Trophoblast cell (in vitro differentiated cells and primary cell): ENCODE measurements around the gene CYTH1.
A peak's percentile ranks its signal among the peaks of the same experiment; 100 is the strongest.

Source experiments
- DNase-seq, 2 donors: peaks; one replicate each; pipeline ENCODE4 v3.0.0-alpha.2; 2016
- H2AFZ ChIP-seq: 2 replicates; pipeline ENCODE4 v1.6.1; 2013; ENCODE audit warnings: low read length, moderate library complexity, mild to moderate bottlenecking; ENCODE audit not compliant: insufficient read depth, poor library complexity
- H2AK5ac ChIP-seq: 2 replicates; pipeline ENCODE4 v1.6.1; 2013; ENCODE audit warnings: mild to moderate bottlenecking, low read length
- H2BK120ac ChIP-seq: 2 replicates; pipeline ENCODE4 v1.6.1; 2013; ENCODE audit warnings: low read length, mild to moderate bottlenecking, moderate library complexity; ENCODE audit not compliant: insufficient read depth, poor library complexity
- H2BK12ac ChIP-seq: 2 replicates; pipeline ENCODE4 v1.6.1; 2013; ENCODE audit warnings: mild to moderate bottlenecking, low read length, moderate library complexity
- H2BK5ac ChIP-seq: 2 replicates; pipeline ENCODE4 v1.6.1; 2013; ENCODE audit warnings: low read length, low read depth, moderate library complexity, mild to moderate bottlenecking; ENCODE audit not compliant: poor library complexity
- H3K14ac ChIP-seq: 2 replicates; pipeline ENCODE4 v1.6.1; 2013; ENCODE audit warnings: mild to moderate bottlenecking, low read length
- H3K18ac ChIP-seq: 2 replicates; pipeline ENCODE4 v1.6.1; 2013; ENCODE audit warnings: mild to moderate bottlenecking, low read length
- H3K23ac ChIP-seq: 2 replicates; pipeline ENCODE4 v1.6.1; 2013; ENCODE audit warnings: low read length
- H3K27ac ChIP-seq: 2 replicates; pipeline ENCODE4 v1.5.1; 2013; ENCODE audit warnings: low read depth, mild to moderate bottlenecking, inconsistent platforms, low read length, moderate library complexity
- H3K27me3 ChIP-seq: 2 replicates; pipeline ENCODE4 v1.6.1; 2013; ENCODE audit warnings: inconsistent platforms, mild to moderate bottlenecking, low read length, moderate library complexity; ENCODE audit not compliant: insufficient read depth
- H3K36me3 ChIP-seq, 2 experiments: 1 replicate in 1 of 2; 2 replicates in 1 of 2; pipeline ENCODE4 v1.6.1; 2013; ENCODE audit warnings: low read length in 2 of 2, mild to moderate bottlenecking in 2 of 2, moderate library complexity in 1 of 2; ENCODE audit not compliant: insufficient read depth in 2 of 2, control insufficient read depth in 1 of 2
- H3K4ac ChIP-seq: 2 replicates; pipeline ENCODE4 v1.6.1; 2013; ENCODE audit warnings: low read depth, mild to moderate bottlenecking, low read length, moderate library complexity
- H3K4me1 ChIP-seq, 2 experiments: 1 replicate in 1 of 2; 2 replicates in 1 of 2; pipeline ENCODE4 v1.6.1; 2013; ENCODE audit warnings: low read length in 2 of 2, mild to moderate bottlenecking in 2 of 2, moderate library complexity in 1 of 2; ENCODE audit not compliant: insufficient read depth in 2 of 2, control insufficient read depth in 1 of 2
- H3K4me2 ChIP-seq: 2 replicates; pipeline ENCODE4 v1.6.1; 2013; ENCODE audit warnings: inconsistent platforms, mild to moderate bottlenecking, low read length, moderate library complexity
- H3K4me3 ChIP-seq: 2 replicates; pipeline ENCODE4 v1.5.1; 2013; ENCODE audit warnings: mild to moderate bottlenecking, low read depth, low read length, inconsistent platforms
- H3K79me1 ChIP-seq: one replicate; pipeline ENCODE4 v1.6.1; 2013; ENCODE audit warnings: low read length
- H3K79me2 ChIP-seq: 2 replicates; pipeline ENCODE4 v1.6.1; 2013; ENCODE audit warnings: low read length, mild to moderate bottlenecking; ENCODE audit not compliant: control insufficient read depth, insufficient read depth, poor library complexity
- H3K9ac ChIP-seq: 2 replicates; pipeline ENCODE4 v1.6.1; 2013; ENCODE audit warnings: mild to moderate bottlenecking, low read length
- H3K9me3 ChIP-seq: 2 replicates; pipeline ENCODE4 v1.6.1; 2013; ENCODE audit warnings: low read depth, mild to moderate bottlenecking, control low read depth, inconsistent platforms, low read length; ENCODE audit not compliant: insufficient read depth
- H4K12ac ChIP-seq: 2 replicates; pipeline ENCODE4 v1.6.1; 2013; ENCODE audit warnings: low read depth, mild to moderate bottlenecking, low read length, moderate library complexity
- H4K8ac ChIP-seq: 2 replicates; pipeline ENCODE4 v1.6.1; 2013; ENCODE audit warnings: low read depth, mild to moderate bottlenecking, low read length, moderate library complexity
- H4K91ac ChIP-seq: one replicate; pipeline ENCODE4 v1.6.1; 2013; ENCODE audit warnings: low read depth, mild to moderate bottlenecking, low read length, moderate library complexity
- WGBS: extraction: QIAGEN DNeasy Blood & Tissue Kit; methylation state at CpG from one replicate; pipeline ENCODE4 v1.1.7; 2013; ENCODE audit warnings: missing lambda C conversion rate; ENCODE audit not compliant: insufficient read length, insufficient coverage; ENCODE audit errors: extremely low coverage; 5-methylcytosine and 5-hydroxymethylcytosine counted together

Gene CYTH1

DNA sequence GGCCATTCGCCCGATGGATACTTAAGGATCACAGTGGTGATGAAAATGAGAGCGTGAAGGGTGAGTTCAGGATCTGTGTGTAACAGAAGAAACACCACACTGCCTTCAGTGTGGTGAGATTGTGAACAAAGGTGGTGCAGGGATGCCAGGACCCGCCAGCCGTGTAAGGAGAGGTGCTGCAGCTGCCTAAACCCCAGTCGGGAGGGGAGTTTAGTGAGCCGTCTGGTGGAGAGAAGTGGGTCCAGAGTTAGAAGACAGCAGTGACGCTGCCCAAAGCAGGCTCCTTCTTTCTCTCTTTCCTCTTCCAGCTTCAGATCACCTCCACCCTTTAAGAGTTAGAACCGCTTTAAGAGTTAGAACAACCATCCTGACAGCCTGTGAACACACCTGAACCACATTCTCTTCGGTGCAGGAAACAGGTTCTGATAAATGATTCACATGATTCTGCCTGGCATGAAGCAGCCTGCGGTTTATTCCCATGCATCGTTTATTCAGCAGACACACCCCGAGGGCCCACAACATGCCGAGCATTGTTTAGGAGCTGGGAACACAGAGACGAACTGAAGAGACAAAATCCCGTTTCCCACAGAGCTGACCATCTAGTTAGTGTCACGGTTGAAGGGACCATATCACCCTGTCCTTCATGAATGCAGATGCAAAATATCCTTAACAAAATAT is 120.8 kb downstream of the CYTH1 start:
- H2AFZ ChIP-seq: no peak overlapping the region
- no peak overlapping the region for H4K12ac ChIP-seq
- no CpG with 5 or more reads among the region's 17 CpGs for WGBS
- no peak overlapping the region for H2AK5ac ChIP-seq
- no peak overlapping the region for H3K23ac ChIP-seq
- H2BK12ac ChIP-seq: no peak overlapping the region
- no peak overlapping the region for H3K4me3 ChIP-seq
- H4K91ac ChIP-seq: no peak overlapping the region
- peaks cover 5% of the 10 kb centered on the region for H3K79me1 ChIP-seq
- no peak overlapping the region for H3K18ac ChIP-seq
- H3K9me3 ChIP-seq: peaks cover 3% of the 10 kb centered on the region
- H3K27ac ChIP-seq: no peak overlapping the region
- peaks cover 4 to 5% of the 10 kb centered on the region in 2 experiments for H3K4me1 ChIP-seq
- no peak overlapping the region for H3K9ac ChIP-seq
- no peak overlapping the region for H3K4me2 ChIP-seq
- H4K8ac ChIP-seq: no peak overlapping the region
- H3K36me3 ChIP-seq: no peaks in the 10 kb centered on the region
- no peak overlapping the region for H3K4ac ChIP-seq
- no peaks in the 10 kb centered on the region for H3K27me3 ChIP-seq
- H3K14ac ChIP-seq: no peak overlapping the region
- no peak overlapping the region for H2BK120ac ChIP-seq
- DNase-seq: peak; percentile 75 to 79
- no peaks in the 10 kb centered on the region for H3K79me2 ChIP-seq
- no peak overlapping the region for H2BK5ac ChIP-seq

DNA sequence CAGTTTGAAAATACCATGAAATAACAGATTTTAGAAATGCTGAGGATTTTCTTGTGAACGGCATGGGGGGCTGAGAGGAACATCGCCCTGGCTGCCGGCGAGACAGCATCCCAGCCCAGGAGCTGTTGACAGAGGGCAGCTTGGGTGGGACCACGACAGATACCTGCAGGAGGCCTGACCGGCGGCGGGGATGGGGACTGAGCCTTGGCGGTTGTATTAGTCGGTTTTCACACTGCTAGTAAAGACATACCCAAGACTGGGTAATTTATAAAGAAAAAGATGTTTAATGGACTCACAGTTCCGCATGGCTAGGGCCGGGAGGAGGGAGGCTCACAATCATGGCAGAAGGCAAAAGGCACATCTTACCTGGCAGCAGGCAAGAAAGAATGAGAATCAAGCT is 122.5 kb downstream of the CYTH1 start:
- Histone ChIP-seq H3K79me2 (no peaks in the 10 kb centered on the region), H3K36me3 (no peaks in the 10 kb centered on the region), H3K9ac (no peak overlapping the region), H3K4me2 (no peak overlapping the region), H3K18ac (no peak overlapping the region), H4K8ac (no peak overlapping the region), H2BK12ac (no peak overlapping the region), H2BK120ac (no peak overlapping the region), H3K23ac (no peak overlapping the region), H3K4me1 (peaks cover 0 to 2% of the 10 kb centered on the region in 2 experiments), H4K91ac (no peak overlapping the region), H3K14ac (no peak overlapping the region), H3K4me3 (no peak overlapping the region), H2BK5ac (no peak overlapping the region), H2AFZ (no peak overlapping the region), H3K79me1 (peaks cover under 1% of the 10 kb centered on the region), H3K27me3 (no peaks in the 10 kb centered on the region), H3K9me3 (peaks cover 3% of the 10 kb centered on the region), H2AK5ac (no peak overlapping the region), H3K4ac (no peak overlapping the region), H3K27ac (no peak overlapping the region), H4K12ac (no peak overlapping the region)
- no peak for DNase-seq
- no CpG with 5 or more reads among the region's 12 CpGs for WGBS

DNA sequence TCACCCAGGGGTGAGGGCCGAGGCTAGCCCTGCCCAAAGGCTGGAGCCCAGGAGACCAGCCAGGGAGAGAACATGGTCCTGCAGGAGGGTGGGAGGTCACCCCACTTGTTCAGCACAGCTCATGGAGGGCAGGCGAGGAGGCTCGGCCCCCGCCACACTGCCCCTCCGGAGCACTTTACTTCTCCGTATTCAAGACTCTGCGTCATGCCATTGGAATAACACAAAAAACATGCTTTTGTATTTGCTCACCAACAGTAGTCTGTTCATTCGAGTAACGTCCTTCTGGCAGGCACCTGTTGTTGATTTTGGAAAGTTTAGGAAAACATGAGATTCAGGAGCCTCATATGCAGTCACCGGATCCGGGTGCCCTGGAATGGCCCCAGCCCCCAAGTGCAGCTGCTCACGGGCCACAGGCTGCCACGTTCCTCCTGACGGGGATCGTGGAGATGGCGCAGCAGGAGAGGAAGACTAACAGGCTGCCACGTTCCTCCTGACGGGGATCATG is 123.7 kb downstream of the CYTH1 start:
- H3K9ac ChIP-seq: no peak overlapping the region
- no peak overlapping the region for H4K12ac ChIP-seq
- H3K79me2 ChIP-seq: no peaks in the 10 kb centered on the region
- H3K36me3 ChIP-seq: no peaks in the 10 kb centered on the region
- no peaks in the 10 kb centered on the region for H3K27me3 ChIP-seq
- peak in 1 of 2 donors; percentile 10 for DNase-seq
- no peak overlapping the region for H2AK5ac ChIP-seq
- no peak overlapping the region for H3K14ac ChIP-seq
- no peaks in the 10 kb centered on the region for H3K79me1 ChIP-seq
- H3K18ac ChIP-seq: no peak overlapping the region
- no peak overlapping the region for H3K27ac ChIP-seq
- no peak overlapping the region for H4K91ac ChIP-seq
- no peak overlapping the region for H2AFZ ChIP-seq
- H2BK12ac ChIP-seq: no peak overlapping the region
- H3K9me3 ChIP-seq: peaks cover 1% of the 10 kb centered on the region
- H3K4ac ChIP-seq: no peak overlapping the region
- WGBS: no CpG with 5 or more reads among the region's 18 CpGs
- H3K23ac ChIP-seq: no peak overlapping the region
- H3K4me1 ChIP-seq: peaks cover 0 to 2% of the 10 kb centered on the region in 2 experiments
- H4K8ac ChIP-seq: no peak overlapping the region
- no peak overlapping the region for H2BK120ac ChIP-seq
- H3K4me2 ChIP-seq: no peak overlapping the region
- no peak overlapping the region for H3K4me3 ChIP-seq
- no peak overlapping the region for H2BK5ac ChIP-seq

DNA sequence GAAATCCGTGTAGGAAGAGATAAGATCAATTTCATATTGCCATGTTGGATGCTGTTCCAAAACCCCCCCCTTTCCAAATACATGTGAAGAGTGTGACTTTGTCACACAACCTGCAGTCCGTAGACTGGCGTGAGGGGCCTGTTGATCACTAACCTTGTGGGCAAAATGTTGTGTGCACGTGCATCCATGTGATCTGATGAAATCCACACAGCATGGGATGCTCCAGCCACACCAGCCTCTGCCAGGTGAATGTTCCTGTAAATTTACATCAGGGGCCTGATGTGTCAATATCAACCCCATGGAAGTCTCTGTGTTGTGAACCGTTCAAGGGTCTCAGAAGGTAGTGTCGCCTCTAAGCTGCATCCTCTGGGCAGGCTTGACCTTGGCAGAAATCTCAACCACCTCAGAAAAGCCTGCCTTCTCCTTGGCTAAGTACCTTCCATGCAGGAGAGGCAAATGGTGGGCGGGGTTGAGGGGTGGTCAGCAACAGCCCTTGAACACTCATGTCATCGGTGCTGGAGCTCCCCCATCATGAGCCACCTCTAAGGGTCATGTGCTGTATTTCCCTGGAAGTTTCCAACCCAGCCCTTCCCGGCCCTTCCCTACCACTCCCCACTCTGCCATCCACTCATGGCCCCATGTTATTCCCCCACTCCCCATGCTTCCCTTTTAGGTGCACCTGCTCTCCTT is 126.7 kb downstream of the CYTH1 start:
- Histone ChIP-seq H2AFZ (no peak overlapping the region), H3K18ac (no peak overlapping the region), H3K36me3 (no peaks in the 10 kb centered on the region), H3K9me3 (no peaks in the 10 kb centered on the region), H3K4me1 (no peaks in the 10 kb centered on the region), H4K91ac (no peak overlapping the region), H2AK5ac (no peak overlapping the region), H3K9ac (no peak overlapping the region), H2BK5ac (no peak overlapping the region), H3K4me2 (no peak overlapping the region), H3K27me3 (no peaks in the 10 kb centered on the region), H3K27ac (no peak overlapping the region), H3K23ac (no peak overlapping the region), H3K79me1 (no peaks in the 10 kb centered on the region), H3K4me3 (no peak overlapping the region), H3K4ac (no peak overlapping the region), H2BK120ac (no peak overlapping the region), H2BK12ac (no peak overlapping the region), H3K14ac (no peak overlapping the region), H3K79me2 (no peaks in the 10 kb centered on the region), H4K8ac (no peak overlapping the region), H4K12ac (no peak overlapping the region)
- DNase-seq: no peak
- WGBS: no CpG with 5 or more reads among the region's 9 CpGs
